H9 (cell line): ENCODE measurements around the gene SMARCAL1. TPM values are rescaled to one million over a fixed set of nuclear protein-coding genes. Genes with fewer than 3 reads are reported as not detected.

ENCODE experiments used
- DNase-seq: peaks from one replicate; pipeline ENCODE4 v3.0.0-alpha.2; 2017
- H2AFZ ChIP-seq: one replicate; pipeline ENCODE4 v1.6.1; 2013; ENCODE audit warnings: mild to moderate bottlenecking, low read length, control low read depth, moderate library complexity
- H2AK5ac ChIP-seq: 2 replicates; pipeline ENCODE4 v1.6.1; 2013; ENCODE audit warnings: low read length, control low read depth, mixed read lengths; ENCODE audit not compliant: insufficient read length
- H2BK120ac ChIP-seq: one replicate; pipeline ENCODE4 v1.6.1; 2013; ENCODE audit warnings: low read depth, mild to moderate bottlenecking, low read length, control low read depth, inconsistent platforms; ENCODE audit not compliant: poor library complexity, severe bottlenecking
- H2BK12ac ChIP-seq: 2 replicates; pipeline ENCODE4 v1.6.1; 2013; ENCODE audit warnings: low read length, control low read depth, mixed read lengths, low read depth; ENCODE audit not compliant: insufficient read length
- H2BK15ac ChIP-seq: 2 replicates; pipeline ENCODE4 v1.6.1; 2013; ENCODE audit warnings: low read depth, low read length, control low read depth
- H2BK20ac ChIP-seq: one replicate; pipeline ENCODE4 v1.6.1; 2013; ENCODE audit warnings: low read depth, mild to moderate bottlenecking, low read length, control low read depth, inconsistent platforms; ENCODE audit not compliant: poor library complexity, severe bottlenecking
- H2BK5ac ChIP-seq: 2 replicates; pipeline ENCODE4 v1.6.1; 2013; ENCODE audit warnings: low read length, control low read depth, mixed read lengths; ENCODE audit not compliant: insufficient read length
- H3K14ac ChIP-seq: 2 replicates; pipeline ENCODE4 v1.6.1; 2013; ENCODE audit warnings: low read length, control low read depth; ENCODE audit not compliant: insufficient read depth
- H3K18ac ChIP-seq: 2 replicates; pipeline ENCODE4 v1.6.1; 2013; ENCODE audit warnings: low read depth, mild to moderate bottlenecking, mixed read lengths, low read length, control low read depth; ENCODE audit not compliant: insufficient read length
- H3K23ac ChIP-seq: 2 replicates; pipeline ENCODE4 v1.6.1; 2013; ENCODE audit warnings: low read length, control low read depth, mixed read lengths, low read depth; ENCODE audit not compliant: insufficient read length
- H3K23me2 ChIP-seq: 2 replicates; pipeline ENCODE4 v1.6.1; 2013; ENCODE audit warnings: low read depth, mild to moderate bottlenecking, mixed read lengths, low read length, control low read depth; ENCODE audit not compliant: insufficient read length, poor library complexity, severe bottlenecking
- H3K27ac ChIP-seq: 2 replicates; pipeline ENCODE4 v1.5.1; 2013; ENCODE audit warnings: low read length, control low read depth, mixed read lengths, low read depth; ENCODE audit not compliant: insufficient read length
- H3K27me3 ChIP-seq: 2 replicates; pipeline ENCODE4 v1.6.1; 2013; ENCODE audit warnings: low read length, control low read depth, inconsistent platforms; ENCODE audit not compliant: insufficient read depth
- H3K4ac ChIP-seq: 2 replicates; pipeline ENCODE4 v1.6.1; 2013; ENCODE audit warnings: low read depth, mild to moderate bottlenecking, control low read depth, inconsistent platforms, low read length, moderate library complexity
- H3K4me1 ChIP-seq: 2 replicates; pipeline ENCODE4 v1.6.1; 2013; ENCODE audit warnings: low read length, control low read depth, inconsistent platforms; ENCODE audit not compliant: insufficient read depth
- H3K4me2 ChIP-seq: 2 replicates; pipeline ENCODE4 v1.6.1; 2013; ENCODE audit warnings: low read length, control low read depth, mixed read lengths; ENCODE audit not compliant: insufficient read length, insufficient read depth
- H3K56ac ChIP-seq: 2 replicates; pipeline ENCODE4 v1.6.1; 2013; ENCODE audit warnings: low read depth, mild to moderate bottlenecking, mixed read lengths, low read length, control low read depth; ENCODE audit not compliant: insufficient read length
- H3K79me1 ChIP-seq: 2 replicates; pipeline ENCODE4 v1.6.1; 2013; ENCODE audit warnings: low read depth, mild to moderate bottlenecking, moderate library complexity, low read length, control low read depth, inconsistent platforms; ENCODE audit not compliant: insufficient read depth, poor library complexity, severe bottlenecking
- H3K79me2 ChIP-seq: 2 replicates; pipeline ENCODE4 v1.6.1; 2013; ENCODE audit warnings: low read length, control low read depth, inconsistent platforms; ENCODE audit not compliant: insufficient read depth
- H3K9ac ChIP-seq: 2 replicates; pipeline ENCODE4 v1.6.1; 2013; ENCODE audit warnings: low read length, control low read depth, mixed read lengths; ENCODE audit not compliant: insufficient read length; ENCODE audit errors: extremely low read depth
- H3K9me3 ChIP-seq: one replicate; pipeline ENCODE4 v1.6.1; 2013; ENCODE audit warnings: low read depth, low read length, inconsistent platforms; ENCODE audit not compliant: control insufficient read depth
- H3T11ph ChIP-seq: one replicate; pipeline ENCODE4 v1.6.1; 2013; ENCODE audit warnings: mild to moderate bottlenecking, low read length, control low read depth, inconsistent platforms
- H4K20me1 ChIP-seq: one replicate; pipeline ENCODE4 v1.6.1; 2013; ENCODE audit not compliant: control insufficient read depth, insufficient read length, insufficient read depth
- H4K5ac ChIP-seq: 2 replicates; pipeline ENCODE4 v1.6.1; 2013; ENCODE audit warnings: low read depth, mild to moderate bottlenecking, mixed read lengths, low read length, control low read depth; ENCODE audit not compliant: insufficient read length
- H4K8ac ChIP-seq: replicated peaks from 2 replicates; pipeline ENCODE4 v1.6.1; 2013; ENCODE audit warnings: low read length, control low read depth, mixed read lengths, low read depth; ENCODE audit not compliant: insufficient read length
- H4K91ac ChIP-seq: 2 replicates; pipeline ENCODE4 v1.6.1; 2013; ENCODE audit warnings: low read depth, mild to moderate bottlenecking, moderate library complexity, mixed read lengths, low read length, control low read depth; ENCODE audit not compliant: insufficient read length
- H3K27ac Mint-ChIP-seq, 3 experiments: 2 replicates in 2 of 3; 3 replicates in 1 of 3; pipeline ENCODE4 v1.8.0; 2020 to 2021; ENCODE audit warnings: mixed read lengths in 3 of 3, mild to moderate bottlenecking in 1 of 3, moderate library complexity in 1 of 3
- H3K27me3 Mint-ChIP-seq: 2 replicates; pipeline ENCODE4 v1.8.0; 2021; ENCODE audit warnings: low read depth, mild to moderate bottlenecking, moderate library complexity, mixed read lengths
- H3K36me3 Mint-ChIP-seq, 3 experiments: 2 replicates in 2 of 3; 3 replicates in 1 of 3; pipeline ENCODE4 v1.8.0; 2020 to 2021; ENCODE audit warnings: low read depth in 3 of 3, mixed read lengths in 3 of 3; ENCODE audit not compliant: insufficient read depth in 1 of 3
- H3K4me1 Mint-ChIP-seq, 2 experiments: 2 replicates each; pipeline ENCODE4 v1.8.0; 2020; ENCODE audit warnings: mixed read lengths in 2 of 2
- H3K4me3 Mint-ChIP-seq, 2 experiments: 2 replicates in 1 of 2; 3 replicates in 1 of 2; pipeline ENCODE4 v1.8.0; 2020 to 2021; ENCODE audit warnings: mild to moderate bottlenecking in 2 of 2, mixed read lengths in 2 of 2, moderate library complexity in 1 of 2
- H3K9me3 Mint-ChIP-seq, 2 experiments: 2 replicates in 1 of 2; 3 replicates in 1 of 2; pipeline ENCODE4 v1.8.0; 2020; ENCODE audit warnings: mild to moderate bottlenecking in 2 of 2, mixed read lengths in 2 of 2, moderate library complexity in 1 of 2
- CTCF ChIP-seq: fragments of 200-600 bp; sonication (generic); conservative IDR thresholded peaks from 3 replicates; pipeline ENCODE4 v1.8.0; 2021; ENCODE audit warnings: antibody characterized with exemption, mild to moderate bottlenecking
- WGBS: extraction: QIAGEN DNeasy Blood & Tissue Kit; methylation state at CpG from one replicate; pipeline ENCODE4 v1.1.7; 2013; ENCODE audit warnings: missing lambda C conversion rate, low lambda C conversion rate, mixed read lengths; ENCODE audit not compliant: insufficient read length; ENCODE audit errors: extremely low coverage; 5-methylcytosine and 5-hydroxymethylcytosine counted together
- total RNA-seq: library from RNA; stranded (reverse); gene quantifications from 2 replicates; pipeline ENCODE4 v1.2.1, GENCODE V29; 2021

Gene SMARCAL1
- total RNA-seq, 1 experiment from 2014 or later = 16.5 TPM

- no CpG with 5 or more reads among the region's 9 CpGs for WGBS
- H3K23me2 ChIP-seq = no peaks in the 10 kb centered on the region
- H4K5ac ChIP-seq = no peak overlapping the region
- H4K20me1 ChIP-seq = no peaks in the 10 kb centered on the region
- H2AFZ ChIP-seq = no peak overlapping the region
- no peak overlapping the region for H3K27ac ChIP-seq
- H2AK5ac ChIP-seq = no peak overlapping the region
- H3K27me3 ChIP-seq = no peaks in the 10 kb centered on the region
- Mint-ChIP-seq H3K36me3 (peaks cover 21 to 59% (median 55%) of the 10 kb centered on the region in 3 experiments), H3K9me3 (peaks cover 0 to 2% of the 10 kb centered on the region in 2 experiments; a peak in 2 of 5 replicates), H3K27ac (peak overlapping the region in 2 of 3 experiments; percentile 3 to 60; a peak in 3 of 7 replicates), H3K4me1 (peaks cover 9 to 11% of the 10 kb centered on the region in 2 experiments; a peak in 2 of 4 replicates), H3K4me3 (no peak overlapping the region), H3K27me3 (no peaks in the 10 kb centered on the region)
- TF ChIP-seq CTCF = no peak
- no peaks in the 10 kb centered on the region for H3K4me1 ChIP-seq
- H2BK15ac ChIP-seq = no peak overlapping the region
- no peak overlapping the region for H2BK5ac ChIP-seq
- no peak for DNase-seq
- H3K9ac ChIP-seq = no peak overlapping the region
- H3K18ac ChIP-seq = no peak overlapping the region
- no peak overlapping the region for H2BK120ac ChIP-seq
- no peaks in the 10 kb centered on the region for H3K79me1 ChIP-seq
- H4K91ac ChIP-seq = no peak overlapping the region
- no peak overlapping the region for H2BK20ac ChIP-seq
- H3K79me2 ChIP-seq = no peaks in the 10 kb centered on the region
- H3K23ac ChIP-seq = no peak overlapping the region
- no peak overlapping the region for H3K14ac ChIP-seq
- H3K9me3 ChIP-seq = no peaks in the 10 kb centered on the region
- H3K56ac ChIP-seq = no peak overlapping the region
- H4K8ac ChIP-seq = no peak overlapping the region
- H3T11ph ChIP-seq = no peak overlapping the region
- H3K4me2 ChIP-seq = no peak overlapping the region
- H2BK12ac ChIP-seq = no peak overlapping the region
- H3K4ac ChIP-seq = no peak overlapping the region
These were observed 8.2 kb downstream of the SMARCAL1 start for GRCh38 chr2:216420367-216421101.
